Large intestine (tissue), 3 donors: ENCODE results near the gene RADIL. TPM values are rescaled to one million over a fixed set of nuclear protein-coding genes. Genes with fewer than 3 reads are reported as not detected.
A peak's percentile ranks its signal among the peaks of the same experiment; 100 is the strongest.

Experiments
- DNase-seq, 2 donors: peaks; one replicate each; pipeline versions ENCODE4 v3.0.0 to v3.0.0-alpha.2; 2013
- H3K27ac ChIP-seq: one replicate; pipeline ENCODE4 v1.5.1; 2013; ENCODE audit warnings: low read length
- H3K27me3 ChIP-seq: 2 replicates; pipeline ENCODE4 v1.6.1; 2013; ENCODE audit warnings: low read length; ENCODE audit not compliant: control insufficient read depth, insufficient read depth
- H3K36me3 ChIP-seq: 2 replicates; pipeline ENCODE4 v1.6.1; 2013; ENCODE audit warnings: low read length; ENCODE audit not compliant: control insufficient read depth, insufficient read depth
- H3K4me1 ChIP-seq: one replicate; pipeline ENCODE4 v1.6.1; 2013; ENCODE audit warnings: low read length; ENCODE audit not compliant: control insufficient read depth, insufficient read depth
- H3K4me3 ChIP-seq: one replicate; pipeline ENCODE4 v1.5.1; 2013; ENCODE audit warnings: low read length
- H3K9me3 ChIP-seq: one replicate; pipeline ENCODE4 v1.6.1; 2013; ENCODE audit warnings: mild to moderate bottlenecking, low read depth, low read length, moderate library complexity; ENCODE audit not compliant: control insufficient read depth
- WGBS: methylation state at CpG from one replicate; pipeline ENCODE4 v1.1.5; 2013; ENCODE audit warnings: low lambda C conversion rate; ENCODE audit not compliant: insufficient coverage; 5-methylcytosine and 5-hydroxymethylcytosine counted together
- polyA plus RNA-seq: library from polyadenylated mRNA; unstranded; fragments of 120-200 nt; gene quantifications from one replicate; pipeline ENCODE4 v1.2.1, GENCODE V29; 2013

Gene RADIL
- polyA plus RNA-seq, 1 donor, result 2.1 TPM

DNA sequence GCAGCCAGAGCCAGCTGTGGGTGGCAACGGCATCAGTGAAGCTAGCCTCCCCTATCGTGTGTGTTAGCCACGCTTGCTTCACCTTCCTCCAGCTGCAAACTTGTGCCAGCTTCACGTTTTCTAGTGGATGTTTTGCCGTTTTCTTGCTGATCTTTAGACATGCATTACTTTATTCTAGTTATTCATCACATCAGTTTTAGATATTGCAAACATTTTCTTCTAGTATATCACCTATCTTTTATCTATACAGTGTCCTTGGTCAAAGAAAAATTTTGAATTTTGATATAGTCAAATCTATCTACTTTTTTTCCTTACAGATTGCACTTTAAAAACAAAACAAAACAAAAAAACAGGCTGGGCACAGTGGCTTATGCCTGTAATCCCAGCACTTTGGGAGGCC is 15.0 kb downstream of the RADIL start:
- no peak for DNase-seq
- Histone ChIP-seq H3K4me3 (no peak overlapping the region), H3K27ac (no peak overlapping the region), H3K9me3 (no peaks in the 10 kb centered on the region), H3K4me1 (no peaks in the 10 kb centered on the region), H3K36me3 (no peaks in the 10 kb centered on the region), H3K27me3 (peaks cover 6% of the 10 kb centered on the region)
- WGBS, result 100% methylated on average over 2 of the region's 5 CpGs

DNA sequence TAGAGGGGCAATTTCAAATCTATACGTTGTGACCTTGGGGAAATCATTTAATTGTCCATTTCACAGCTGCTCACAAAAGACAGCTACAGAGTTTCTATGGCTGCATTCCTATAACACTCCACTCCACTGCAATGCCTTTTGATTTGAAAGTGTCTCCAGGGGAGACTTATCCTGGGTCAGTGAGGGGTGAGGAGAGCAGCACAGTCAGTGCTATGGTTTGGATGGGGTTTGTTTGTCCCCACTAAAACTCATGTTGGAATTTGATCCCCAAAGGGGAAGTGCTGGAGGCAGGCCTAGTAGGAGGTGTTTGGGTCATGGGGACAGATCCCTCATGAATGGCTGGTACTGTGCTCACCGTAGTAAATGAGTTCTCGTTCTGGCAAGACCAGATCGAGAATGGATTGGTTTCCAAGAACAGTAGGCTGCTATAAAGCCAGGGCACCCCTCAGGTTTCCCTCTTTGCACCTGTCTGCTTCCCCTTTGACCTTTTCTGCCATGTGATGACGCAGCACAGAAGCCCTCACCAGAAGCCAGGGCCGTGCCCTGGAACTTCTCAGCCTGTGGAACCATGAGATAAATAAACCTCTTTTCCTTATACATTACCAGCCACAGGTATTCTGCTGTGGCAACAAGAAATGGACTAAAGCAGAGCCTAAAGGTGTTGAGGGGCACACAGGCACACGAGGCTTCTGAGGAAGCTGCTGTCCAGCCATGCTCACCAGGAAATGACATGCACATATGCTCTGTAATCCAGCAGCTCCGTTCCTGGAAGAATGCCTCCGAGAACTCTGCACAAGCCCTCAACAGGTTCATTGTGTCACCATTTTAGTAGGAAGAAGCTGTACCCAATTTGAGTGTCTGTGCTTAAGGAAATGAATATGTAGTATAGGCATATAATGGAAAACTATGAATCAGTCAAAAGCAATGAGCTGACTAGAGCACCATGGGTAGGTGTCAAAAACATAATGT is 16.7 kb downstream of the RADIL start:
- Histone ChIP-seq H3K36me3 (no peaks in the 10 kb centered on the region), H3K4me1 (no peaks in the 10 kb centered on the region), H3K27ac (no peak overlapping the region), H3K27me3 (peaks cover 13% of the 10 kb centered on the region), H3K4me3 (no peak overlapping the region), H3K9me3 (peaks cover 4% of the 10 kb centered on the region)
- WGBS, result no CpG with 5 or more reads among the region's 9 CpGs
- DNase-seq, result no peak

GRCh38 chr7:4862156-4862555 is 21.4 kb downstream of the RADIL start:
- WGBS, result 95% methylated on average over 4 of the region's 14 CpGs
- Histone ChIP-seq H3K9me3 (peaks cover 8% of the 10 kb centered on the region), H3K27me3 (peaks cover 28% of the 10 kb centered on the region), H3K4me1 (no peaks in the 10 kb centered on the region), H3K36me3 (no peaks in the 10 kb centered on the region), H3K4me3 (no peak overlapping the region), H3K27ac (no peak overlapping the region)
- DNase-seq, result no peak

GRCh38 chr7:4861673-4862072 is 21.8 kb downstream of the RADIL start, which contains the start of gene PAPOLB:
Gene PAPOLB, minus strand, starts transcription at chr7:4862030. Its CDS starts 220 bp downstream, at chr7:4861810.
- no CpG with 5 or more reads among the region's 46 CpGs for WGBS
- Histone ChIP-seq H3K4me3 (peak within 1 kb of the TSS; percentile 16), H3K9me3 (peaks cover 8% of the 10 kb centered on the region), H3K36me3 (no peaks in the 10 kb centered on the region), H3K27me3 (peaks cover 28% of the 10 kb centered on the region), H3K4me1 (no peaks in the 10 kb centered on the region), H3K27ac (no peak within 1 kb of the TSS)
- no peak for DNase-seq

- Histone ChIP-seq H3K4me1 (no peaks in the 10 kb centered on the region), H3K36me3 (no peaks in the 10 kb centered on the region), H3K9me3 (peaks cover 8% of the 10 kb centered on the region), H3K27me3 (peaks cover 28% of the 10 kb centered on the region), H3K27ac (no peak overlapping the region), H3K4me3 (peak overlapping the region; percentile 16)
- WGBS, result no CpG with 5 or more reads among the region's 11 CpGs
- no peak for DNase-seq
Observed at GRCh38 chr7:4861227-4861626, 22.3 kb downstream of the RADIL start.

DNA sequence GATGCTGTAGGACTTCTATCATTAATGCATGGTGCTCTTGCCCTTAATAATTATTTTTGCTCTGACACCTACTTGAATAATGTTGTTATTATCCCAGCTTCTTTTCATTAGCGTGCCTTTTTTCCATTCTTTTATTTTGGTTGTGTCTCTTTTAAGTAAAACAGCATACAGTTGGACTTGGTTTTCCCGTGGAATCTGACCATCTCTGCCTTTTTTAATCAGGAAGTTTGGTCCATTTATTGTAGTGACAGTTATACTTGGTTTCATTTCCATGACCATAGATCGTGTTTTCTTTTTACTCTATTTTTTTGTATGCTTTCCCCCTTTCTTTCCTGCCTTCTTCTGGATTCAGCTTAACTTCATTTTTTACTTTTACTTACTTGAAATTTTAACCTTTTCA is 26.3 kb downstream of the RADIL start:
- Histone ChIP-seq H3K9me3 (peaks cover 8% of the 10 kb centered on the region), H3K4me1 (no peaks in the 10 kb centered on the region), H3K27me3 (peaks cover 24% of the 10 kb centered on the region), H3K36me3 (no peaks in the 10 kb centered on the region), H3K4me3 (no peak overlapping the region), H3K27ac (no peak overlapping the region)
- WGBS, result 90% methylated on average over 3 of the region's 3 CpGs
- DNase-seq, result no peak

DNA sequence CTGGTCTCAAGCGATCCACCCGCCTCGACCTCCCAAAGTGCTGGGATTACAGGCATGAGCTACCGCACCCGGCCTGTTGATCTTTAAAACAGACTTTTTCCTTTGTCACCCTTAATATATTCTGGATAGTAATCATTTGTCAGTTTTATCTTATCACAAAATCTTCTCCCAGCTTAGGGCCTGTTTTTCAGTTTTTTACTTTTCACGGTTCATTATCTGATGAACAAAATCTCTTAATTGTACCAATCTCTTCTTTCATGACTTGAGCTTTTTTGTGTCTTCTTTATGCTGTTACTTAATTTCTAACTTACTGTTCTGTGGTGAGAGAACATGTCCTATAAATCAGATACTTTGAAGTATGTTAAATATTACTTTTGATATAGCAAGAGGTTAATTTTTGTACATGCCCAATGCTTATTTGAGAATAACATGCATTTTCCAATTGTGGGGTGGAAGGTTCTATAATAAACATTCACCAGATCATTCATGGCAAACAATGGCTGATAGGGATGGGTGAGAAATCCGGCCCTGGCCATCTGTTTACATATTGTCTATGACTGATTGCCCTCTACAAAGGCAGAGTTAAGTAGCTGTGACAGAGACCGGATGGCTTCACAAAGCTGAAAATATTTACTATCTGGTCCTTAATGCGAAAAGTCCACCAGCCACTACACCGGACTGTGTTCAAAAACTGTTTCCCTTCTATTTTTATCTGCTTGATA is 27.0 kb downstream of the RADIL start:
- Histone ChIP-seq H3K27ac (no peak overlapping the region), H3K4me3 (no peak overlapping the region), H3K27me3 (peaks cover 17% of the 10 kb centered on the region), H3K4me1 (no peaks in the 10 kb centered on the region), H3K9me3 (peaks cover under 1% of the 10 kb centered on the region), H3K36me3 (no peaks in the 10 kb centered on the region)
- WGBS, result no CpG with 5 or more reads among the region's 10 CpGs
- DNase-seq, result no peak

- DNase-seq, result no peak
- peaks cover 2% of the 10 kb centered on the region for H3K9me3 ChIP-seq
- no peaks in the 10 kb centered on the region for H3K4me1 ChIP-seq
- H3K4me3 ChIP-seq, result no peak overlapping the region
- WGBS, result 88% methylated on average over 3 of the region's 6 CpGs
- no peaks in the 10 kb centered on the region for H3K36me3 ChIP-seq
- H3K27me3 ChIP-seq, result peaks cover 2% of the 10 kb centered on the region
- no peak overlapping the region for H3K27ac ChIP-seq
Observed at GRCh38 chr7:4854916-4855315, 28.6 kb downstream of the RADIL start.

- peaks cover 2% of the 10 kb centered on the region for H3K9me3 ChIP-seq
- no peak overlapping the region for H3K4me3 ChIP-seq
- H3K27me3 ChIP-seq, result peaks cover 2% of the 10 kb centered on the region
- DNase-seq, result no peak
- H3K4me1 ChIP-seq, result no peaks in the 10 kb centered on the region
- 94% methylated on average over 3 of the region's 6 CpGs for WGBS
- no peak overlapping the region for H3K27ac ChIP-seq
- no peaks in the 10 kb centered on the region for H3K36me3 ChIP-seq
Observed at GRCh38 chr7:4851459-4852422, 31.8 kb downstream of the RADIL start.
